RCC 7860 (cell line): Measurements from ENCODE around the gene ADNP2.

Experiments used
- DNase-seq: peaks from one replicate; pipeline ENCODE4 v3.0.0-alpha.2; 2015; ENCODE audit warnings: low spot score
- FAIRE-seq: peaks from 2 replicates; lab custom pipeline; 2012; peaks lifted over from hg19 to GRCh38; lab: Jason Lieb, UNC

The ADNP2 gene

GRCh38 chr18:80188643-80189530, 79.8 kb downstream of the ADNP2 start:
- DNase-seq (no peak), FAIRE-seq (no peak)

- DNase-seq = no peak
- FAIRE-seq = no peak
These were observed 80.4 kb downstream of the ADNP2 start for GRCh38 chr18:80189531-80189865.
